T-cell (primary cell): ENCODE data around the gene MTIF3. TPM values are rescaled to one million over a fixed set of nuclear protein-coding genes. Genes with fewer than 3 reads are reported as not detected.

Source experiments
- ATAC-seq, 4 experiments: fragments of 200-7000 bp in 3 of 4; fragments of 150-1000 bp in 1 of 4; cut with Tn5 transposase; replicated peaks in 1 of 4; 1 replicate in 3 of 4; 2 replicates in 1 of 4; pipeline ENCODE4 v1.10.0; 2021; ENCODE audit warnings: moderate library complexity in 3 of 4, mild to moderate bottlenecking in 2 of 4, moderate number of reproducible peaks in 1 of 4
- CTCF ChIA-PET, 2 donors: fragments of 300-600 bp; sonication (Branson Sonifier 250); formaldehyde crosslinking; loops; one replicate each; lab custom pipeline; 2022; ENCODE audit warnings: antibody characterized with exemption in 2 of 2; lab: Charles Lee
- POLR2A ChIA-PET, 2 donors: fragments of 300-600 bp; sonication (Branson Sonifier 250); formaldehyde crosslinking; loops; one replicate each; lab custom pipeline; 2022; ENCODE audit warnings: antibody characterized with exemption in 2 of 2; lab: Charles Lee
- DNase-seq, 35 experiments: peaks; one replicate each; pipeline versions ENCODE4 v3.0.0 to v3.0.0-alpha.2; 2013 to 2023
- H3K27ac ChIP-seq: one replicate; pipeline ENCODE4 v1.5.1; 2013; ENCODE audit warnings: low read length
- H3K27me3 ChIP-seq, 2 experiments: replicated peaks in 1 of 2; 1 replicate in 1 of 2; 2 replicates in 1 of 2; pipeline versions ENCODE4 v1.6.1 to v1.7.0; 2013; ENCODE audit warnings: low read length in 1 of 2, mixed read lengths in 1 of 2; ENCODE audit not compliant: control insufficient read depth in 2 of 2, insufficient read depth in 2 of 2; ENCODE audit errors: extremely low read depth in 1 of 2
- H3K36me3 ChIP-seq, 2 donors: 1 replicate in 1 of 2; 2 replicates in 1 of 2; pipeline versions ENCODE4 v1.6.1 to v1.7.0; 2013; ENCODE audit warnings: low read length in 1 of 2; ENCODE audit not compliant: control insufficient read depth in 2 of 2, insufficient read depth in 1 of 2; ENCODE audit errors: extremely low read depth in 1 of 2
- H3K4me1 ChIP-seq, 2 experiments: 1 replicate in 1 of 2; 2 replicates in 1 of 2; pipeline versions ENCODE4 v1.6.1 to v1.7.0; 2013; ENCODE audit warnings: low read length in 2 of 2, mixed read lengths in 1 of 2; ENCODE audit not compliant: insufficient read depth in 2 of 2, control insufficient read depth in 1 of 2; ENCODE audit errors: extremely low read depth in 1 of 2
- H3K4me3 ChIP-seq, 2 donors: 1 replicate in 1 of 2; 2 replicates in 1 of 2; pipeline versions ENCODE4 v1.5.1 to v1.7.0; 2013; ENCODE audit warnings: mild to moderate bottlenecking in 2 of 2, low read length in 1 of 2, moderate library complexity in 1 of 2; ENCODE audit not compliant: control insufficient read depth in 1 of 2; ENCODE audit errors: extremely low read depth in 1 of 2
- H3K9me3 ChIP-seq: 2 replicates; pipeline ENCODE4 v1.7.0; 2013
- H3K27ac Mint-ChIP-seq, 2 donors: one replicate each; pipeline ENCODE4 v1.8.0; 2020 to 2021; ENCODE audit warnings: mild to moderate bottlenecking in 2 of 2, mixed read lengths in 2 of 2
- H3K27me3 Mint-ChIP-seq, 2 donors: one replicate each; pipeline ENCODE4 v1.8.0; 2021 to 2022; ENCODE audit warnings: mixed read lengths in 2 of 2
- H3K36me3 Mint-ChIP-seq: one replicate; pipeline ENCODE4 v1.8.0; 2021; ENCODE audit warnings: mixed read lengths
- H3K4me1 Mint-ChIP-seq, 3 donors: one replicate each; pipeline ENCODE4 v1.8.0; 2020 to 2022; ENCODE audit warnings: mixed read lengths in 3 of 3, mild to moderate bottlenecking in 1 of 3
- H3K4me3 Mint-ChIP-seq, 3 donors: one replicate each; pipeline ENCODE4 v1.8.0; 2020 to 2022; ENCODE audit warnings: mild to moderate bottlenecking in 3 of 3, mixed read lengths in 3 of 3, moderate library complexity in 3 of 3
- H3K9me3 Mint-ChIP-seq, 3 donors: one replicate each; pipeline ENCODE4 v1.8.0; 2020 to 2022; ENCODE audit warnings: mixed read lengths in 3 of 3
- WGBS: methylation state at CpG from one replicate; pipeline ENCODE4 v1.1.5; 2013; ENCODE audit warnings: missing lambda C conversion rate; ENCODE audit not compliant: insufficient coverage; 5-methylcytosine and 5-hydroxymethylcytosine counted together
- total RNA-seq, 35 experiments: library from RNA in 6 of 35; stranded (reverse) in 6 of 35; fragments of 120-200 nt in 1 of 35; gene quantifications; one replicate each; pipeline versions ENCODE4 v1.2.1 to v1.2.4 and lab custom pipeline; 2013 to 2026

Gene MTIF3
- total RNA-seq, 5 donors from 2014 or later (not counting 1 experiment from before 2014, with no cell fraction given), result 45.4 to 74.1 (median 61.4) TPM

DNA sequence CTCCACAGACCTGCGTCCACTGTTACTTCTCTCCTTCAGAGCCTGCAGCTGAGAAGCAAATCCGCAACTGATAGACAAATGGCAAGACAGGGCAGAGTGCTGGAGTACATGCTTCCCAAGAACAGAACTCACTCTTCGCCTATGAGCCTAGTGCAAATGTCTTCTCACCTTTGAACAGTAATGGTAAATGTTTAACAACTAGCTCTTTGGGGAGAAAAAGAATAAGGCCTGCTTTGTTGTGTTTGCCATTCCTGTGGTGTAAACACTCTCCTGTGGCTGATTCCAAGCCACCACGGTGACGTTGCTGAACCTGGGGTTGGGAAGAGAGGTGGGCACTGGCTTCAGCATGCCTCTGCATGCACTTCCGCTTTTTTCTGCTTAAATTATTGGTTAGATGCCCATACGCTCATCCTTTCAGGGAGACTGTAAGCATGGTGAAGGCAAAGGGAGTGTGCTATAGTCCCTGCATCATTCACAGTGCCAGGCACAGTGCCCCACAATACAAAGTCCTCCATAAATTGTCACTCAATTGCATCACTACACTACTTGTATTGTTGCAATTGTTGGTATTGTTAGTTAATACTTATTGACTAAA is 54.0 kb downstream of the MTIF3 start:
- Histone ChIP-seq H3K27me3 (peaks cover 0 to 10% of the 10 kb centered on the region in 2 experiments), H3K9me3 (no peaks in the 10 kb centered on the region), H3K4me1 (peaks cover 0 to 2% of the 10 kb centered on the region in 2 experiments), H3K36me3 (no peaks in the 10 kb centered on the region), H3K4me3 (no peak overlapping the region), H3K27ac (no peak overlapping the region)
- Mint-ChIP-seq H3K36me3 (no peaks in the 10 kb centered on the region), H3K27ac (no peak overlapping the region), H3K4me1 (peaks cover 0 to 4% (median 1%) of the 10 kb centered on the region in 3 donors), H3K9me3 (no peaks in the 10 kb centered on the region), H3K27me3 (peaks cover 4 to 12% of the 10 kb centered on the region in 2 donors), H3K4me3 (no peak overlapping the region)
- POLR2A ChIA-PET, result no interaction called here
- CTCF ChIA-PET, result interaction anchor here in 1 of 2 donors (0.6 kb wide), 1 partner anchor 330 kb away, joined by 3 read pairs; no protein-coding TSS in a partner anchor
- DNase-seq (no peak), ATAC-seq (no peak)
- 73% methylated on average over 3 of the region's 7 CpGs for WGBS

DNA sequence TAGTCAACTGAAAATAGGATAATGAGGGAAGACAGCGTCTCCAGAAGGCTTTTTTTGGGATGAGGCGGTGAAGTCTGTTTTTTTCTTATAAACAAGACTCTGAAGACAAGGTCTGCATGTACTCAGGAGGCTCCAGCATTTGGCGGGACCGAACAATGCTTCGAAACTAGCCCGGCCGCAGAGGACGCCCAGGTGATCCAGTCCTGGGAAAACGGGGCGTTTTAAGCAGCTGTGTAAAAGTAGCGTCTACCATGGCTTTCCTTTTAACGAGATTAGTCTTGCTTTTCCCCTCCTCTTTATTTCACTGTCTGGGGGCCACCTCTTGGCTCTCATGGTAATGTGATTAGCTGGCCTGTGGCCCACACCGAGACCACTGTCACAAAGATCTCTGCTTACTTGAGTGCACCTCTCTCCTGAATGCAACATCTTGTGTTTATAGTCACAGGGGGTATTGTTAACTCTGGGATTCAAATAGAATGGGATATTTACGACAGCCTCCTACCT is 55.3 kb downstream of the MTIF3 start:
- POLR2A ChIA-PET, result no interaction called here
- no peaks in the 10 kb centered on the region for H3K36me3 Mint-ChIP-seq
- Histone ChIP-seq H3K27ac (no peak overlapping the region), H3K4me3 (no peak overlapping the region), H3K36me3 (no peaks in the 10 kb centered on the region), H3K9me3 (no peaks in the 10 kb centered on the region), H3K27me3 (peaks cover 0 to 4% of the 10 kb centered on the region in 2 experiments), H3K4me1 (no peaks in the 10 kb centered on the region)
- peaks cover 4 to 12% of the 10 kb centered on the region in 2 donors for H3K27me3 Mint-ChIP-seq
- no peak overlapping the region for H3K27ac Mint-ChIP-seq
- no peaks in the 10 kb centered on the region for H3K9me3 Mint-ChIP-seq
- ATAC-seq (no peak), DNase-seq (no peak)
- CTCF ChIA-PET, result no interaction called here
- H3K4me1 Mint-ChIP-seq, result no peaks in the 10 kb centered on the region
- no peak overlapping the region for H3K4me3 Mint-ChIP-seq
- WGBS, result 92% methylated on average over 7 of the region's 14 CpGs

DNA sequence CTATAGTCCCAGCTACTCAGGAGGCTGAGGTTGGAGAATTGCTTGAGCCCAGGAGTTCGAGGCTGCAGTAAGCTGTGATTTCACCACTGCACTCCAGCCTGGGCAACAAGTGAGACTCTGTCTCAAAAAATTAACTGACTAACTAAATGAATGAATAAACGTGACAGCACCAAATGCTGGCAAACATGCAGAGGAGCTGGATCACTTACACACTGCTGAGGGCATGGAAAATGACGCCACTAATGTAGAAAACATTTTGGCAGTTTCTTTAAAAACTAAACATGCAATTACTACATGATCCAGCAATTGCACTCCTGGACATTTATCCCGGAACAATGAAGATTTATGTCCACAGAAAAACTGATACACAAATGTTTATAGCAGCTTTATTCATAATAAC is 57.3 kb downstream of the MTIF3 start:
- CTCF ChIA-PET, result interaction anchor here in 1 of 2 donors (1.5 kb wide), 1 partner anchor 11 kb away, joined by 5 read pairs; no protein-coding TSS in a partner anchor
- Mint-ChIP-seq H3K36me3 (no peaks in the 10 kb centered on the region), H3K4me3 (no peak overlapping the region), H3K27me3 (peaks cover 4 to 10% of the 10 kb centered on the region in 2 donors), H3K27ac (no peak overlapping the region), H3K9me3 (no peaks in the 10 kb centered on the region), H3K4me1 (no peaks in the 10 kb centered on the region)
- Histone ChIP-seq H3K27me3 (peaks cover 0 to 4% of the 10 kb centered on the region in 2 experiments), H3K4me1 (no peaks in the 10 kb centered on the region), H3K27ac (no peak overlapping the region), H3K9me3 (no peaks in the 10 kb centered on the region), H3K36me3 (no peaks in the 10 kb centered on the region), H3K4me3 (no peak overlapping the region)
- no peak for DNase-seq
- POLR2A ChIA-PET, result interaction anchor here in 1 of 2 donors (0.6 kb wide), 1 partner anchor 191 kb away, joined by 4 read pairs; no protein-coding TSS in a partner anchor
- WGBS, result 47% methylated on average over 2 of the region's 4 CpGs
- no peak for ATAC-seq

DNA sequence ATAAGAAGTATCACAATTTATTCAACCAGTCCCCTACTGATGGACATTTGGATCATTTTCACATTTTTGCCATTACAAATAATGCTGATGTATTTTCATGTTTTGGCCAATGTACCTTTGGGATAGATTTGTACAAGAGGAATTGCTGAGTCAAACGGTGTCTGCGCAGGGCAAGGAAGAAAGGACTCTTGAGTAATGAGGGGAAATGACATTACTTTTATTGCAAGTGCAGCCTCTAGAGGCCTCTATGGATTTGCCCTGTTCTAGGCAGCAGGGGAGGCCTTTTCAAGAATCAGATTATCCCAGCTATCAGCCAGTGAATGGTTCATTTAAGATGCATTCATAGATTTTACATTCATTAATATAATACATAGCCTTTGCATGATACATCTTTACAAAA is 58.9 kb downstream of the MTIF3 start:
- WGBS, result 60% methylated on average over 1 of the region's 2 CpGs
- DNase-seq, result no peak
- H3K9me3 Mint-ChIP-seq, result no peaks in the 10 kb centered on the region
- no peaks in the 10 kb centered on the region for H3K27me3 ChIP-seq
- ChIA-PET POLR2A (no interaction called here), CTCF (interaction anchor here in 1 of 2 donors (1.2 kb wide), 1 partner anchor 18 kb away, joined by 3 read pairs; no protein-coding TSS in a partner anchor)
- H3K9me3 ChIP-seq, result no peaks in the 10 kb centered on the region
- peaks cover 2 to 3% of the 10 kb centered on the region in 2 donors for H3K27me3 Mint-ChIP-seq
- no peak overlapping the region for H3K4me3 ChIP-seq
- no peak overlapping the region for H3K27ac ChIP-seq
- H3K4me3 Mint-ChIP-seq, result no peak overlapping the region
- no peaks in the 10 kb centered on the region for H3K4me1 ChIP-seq
- no peaks in the 10 kb centered on the region for H3K4me1 Mint-ChIP-seq
- H3K27ac Mint-ChIP-seq, result no peak overlapping the region
- no peak for ATAC-seq
- no peaks in the 10 kb centered on the region for H3K36me3 ChIP-seq
- H3K36me3 Mint-ChIP-seq, result no peaks in the 10 kb centered on the region

DNA sequence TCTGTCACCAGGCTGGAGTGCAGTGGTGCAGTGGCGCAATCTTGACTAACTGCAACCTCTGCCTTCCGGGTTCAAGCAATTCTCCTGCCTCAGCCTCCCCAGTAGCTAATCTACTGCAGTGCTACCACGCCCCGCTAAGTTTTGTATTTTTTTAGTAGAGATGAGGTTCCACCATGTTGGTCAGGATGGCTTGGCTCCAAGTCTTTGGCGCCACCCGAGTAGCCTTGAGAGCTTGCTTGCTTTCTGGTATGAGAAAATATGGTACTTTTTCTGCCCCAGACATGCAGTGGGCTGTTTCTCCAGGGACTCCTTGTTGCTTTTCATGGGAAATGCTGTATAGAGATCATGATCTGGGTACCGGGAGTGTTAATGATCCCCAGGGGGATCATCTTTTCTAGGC is 60.5 kb downstream of the MTIF3 start:
- Histone ChIP-seq H3K27me3 (peaks cover 0 to 4% of the 10 kb centered on the region in 2 experiments), H3K4me1 (no peaks in the 10 kb centered on the region), H3K4me3 (no peak overlapping the region), H3K27ac (no peak overlapping the region), H3K9me3 (no peaks in the 10 kb centered on the region), H3K36me3 (no peaks in the 10 kb centered on the region)
- WGBS, result 97% methylated on average over 5 of the region's 7 CpGs
- Mint-ChIP-seq H3K4me1 (no peaks in the 10 kb centered on the region), H3K36me3 (no peaks in the 10 kb centered on the region), H3K9me3 (no peaks in the 10 kb centered on the region), H3K27me3 (peaks cover 0 to 3% of the 10 kb centered on the region in 2 donors), H3K27ac (no peak overlapping the region), H3K4me3 (no peak overlapping the region)
- ChIA-PET CTCF (interaction anchor here in 1 of 2 donors (2.0 kb wide), 1 partner anchor 437 kb away, joined by 5 read pairs; no protein-coding TSS in a partner anchor), POLR2A (interaction anchor here in 1 of 2 donors (0.5 to 0.6 kb wide), 2 partner anchors 18 to 62 kb away, joined by 4 read pairs; no protein-coding TSS in a partner anchor)
- ATAC-seq, result no peak
- DNase-seq, result no peak

DNA sequence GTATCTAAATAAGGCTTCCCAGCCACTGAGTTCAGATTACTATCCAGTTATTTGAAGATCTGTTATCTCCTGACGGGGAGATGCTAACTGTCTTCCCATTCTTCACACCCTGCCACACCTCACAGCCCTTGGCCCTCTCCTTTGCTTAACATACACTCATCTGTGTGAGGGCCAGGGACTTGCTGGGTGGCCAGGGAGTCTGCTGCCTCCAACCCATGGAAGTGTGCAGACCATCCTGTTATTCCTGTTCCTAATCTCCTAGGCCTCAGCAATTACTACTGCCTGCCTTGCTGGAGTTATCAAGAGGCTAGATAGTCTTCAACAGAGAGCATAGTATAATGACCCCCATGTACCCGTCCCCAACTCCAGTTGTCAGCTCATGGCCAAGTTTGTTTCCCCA is 62.1 kb downstream of the MTIF3 start:
- H3K36me3 Mint-ChIP-seq, result no peaks in the 10 kb centered on the region
- H3K27ac Mint-ChIP-seq, result no peak overlapping the region
- peaks cover 0 to 8% of the 10 kb centered on the region in 2 donors for H3K27me3 Mint-ChIP-seq
- Histone ChIP-seq H3K27ac (no peak overlapping the region), H3K36me3 (no peaks in the 10 kb centered on the region), H3K4me3 (no peak overlapping the region), H3K9me3 (no peaks in the 10 kb centered on the region), H3K4me1 (no peaks in the 10 kb centered on the region), H3K27me3 (peaks cover 0 to 5% of the 10 kb centered on the region in 2 experiments)
- H3K9me3 Mint-ChIP-seq, result no peaks in the 10 kb centered on the region
- ATAC-seq (no peak), DNase-seq (no peak)
- POLR2A ChIA-PET, result no interaction called here
- WGBS, result 67% methylated on average over 1 of the region's 2 CpGs
- no peak overlapping the region for H3K4me3 Mint-ChIP-seq
- H3K4me1 Mint-ChIP-seq, result no peaks in the 10 kb centered on the region
- CTCF ChIA-PET, result interaction anchor here (0.6 to 2.0 kb wide), 6 partner anchors 10 to 442 kb away, joined by 3 to 5 read pairs (median 4); no protein-coding TSS in a partner anchor
